NCI-H226 (cell line): ENCODE results near the gene POC1A.

Experiments
- DNase-seq: peaks from one replicate; pipeline ENCODE4 v3.0.0-alpha.2; 2015

POC1A gene

GRCh38 chr3:52083556-52084087, 70.6 kb downstream of the POC1A start:
- no peak for DNase-seq

- DNase-seq = no peak
Observed at GRCh38 chr3:52082951-52083350, 71.3 kb downstream of the POC1A start.

- no peak for DNase-seq
Observed at GRCh38 chr3:52080830-52081719, 73.1 kb downstream of the POC1A start.

- DNase-seq = no peak
Observed at GRCh38 chr3:52079958-52080357, 74.3 kb downstream of the POC1A start.

- no peak for DNase-seq
Observed at GRCh38 chr3:52078781-52079560, 75.3 kb downstream of the POC1A start.

GRCh38 chr3:52077925-52078324, 76.3 kb downstream of the POC1A start:
- DNase-seq = no peak

GRCh38 chr3:52076896-52077780, 77.1 kb downstream of the POC1A start:
- DNase-seq = no peak

- DNase-seq = no peak
Observed at GRCh38 chr3:52073490-52073889, 80.7 kb downstream of the POC1A start.

- no peak for DNase-seq
Observed at GRCh38 chr3:52072471-52072870, 81.8 kb downstream of the POC1A start.

- no peak for DNase-seq
Observed at GRCh38 chr3:52072020-52072419, 82.2 kb downstream of the POC1A start.

GRCh38 chr3:52070724-52071621, 83.2 kb downstream of the POC1A start:
- no peak for DNase-seq

- DNase-seq = no peak
Observed at GRCh38 chr3:52069855-52070254, 84.4 kb downstream of the POC1A start.

GRCh38 chr3:52069135-52069534, 85.1 kb downstream of the POC1A start:
- DNase-seq = no peak

GRCh38 chr3:52068730-52069129, 85.5 kb downstream of the POC1A start:
- DNase-seq = no peak

- DNase-seq = no peak
Observed at GRCh38 chr3:52068055-52068571, 86.1 kb downstream of the POC1A start.

GRCh38 chr3:52067526-52067925, 86.7 kb downstream of the POC1A start:
- DNase-seq = no peak

GRCh38 chr3:52067046-52067445, 87.2 kb downstream of the POC1A start:
- no peak for DNase-seq

GRCh38 chr3:52065264-52065756, 88.9 kb downstream of the POC1A start:
- DNase-seq = peak; percentile 42

- no peak for DNase-seq
Observed at GRCh38 chr3:52064561-52064960, 89.7 kb downstream of the POC1A start.

GRCh38 chr3:52063026-52063723, 91.0 kb downstream of the POC1A start:
- no peak for DNase-seq

- DNase-seq = peak; percentile 95
Observed at GRCh38 chr3:52062505-52062904, 91.7 kb downstream of the POC1A start.
